Endothelial cell of umbilical vein (primary cell): ENCODE measurements around the gene SP8. TPM values are rescaled to one million over a fixed set of nuclear protein-coding genes. Genes with fewer than 3 reads are reported as not detected.

Experiments used
- BruUV-seq: library from RNA; stranded (reverse); fragments of 400-500 nt; replicated peaks from 2 replicates; lab custom pipeline; 2021; lab: Mats Ljungman, UMichigan
- CTCF ChIA-PET: fragments of 300-600, 350-600 bp; sonication (Branson Sonifier 250); formaldehyde crosslinking; loops from one replicate; lab custom pipeline; 2021; ENCODE audit warnings: antibody characterized with exemption, inconsistent platforms; lab: Charles Lee
- POLR2A ChIA-PET: fragments of 300-600, 350-600 bp; sonication (Branson Sonifier 250); formaldehyde crosslinking; loops from one replicate; lab custom pipeline; 2021; ENCODE audit warnings: antibody characterized with exemption, inconsistent platforms; lab: Charles Lee
- DNase-seq: peaks from one replicate; pipeline ENCODE4 v3.0.0-alpha.2; 2011; ENCODE audit warnings: low read depth, low spot score
- FAIRE-seq: peaks from 2 replicates; lab custom pipeline; 2011; peaks lifted over from hg19 to GRCh38; lab: Jason Lieb, UNC
- H2AFZ ChIP-seq: 2 replicates; pipeline ENCODE4 v1.6.0; 2012; ENCODE audit warnings: low read depth, low read length, control low read depth, inconsistent platforms
- H3K27ac ChIP-seq: 2 replicates; pipeline ENCODE4 v1.5.1; 2011; ENCODE audit warnings: low read depth, mild to moderate bottlenecking, control low read depth, low read length, moderate library complexity; ENCODE audit not compliant: insufficient read depth
- H3K27me3 ChIP-seq, 2 experiments: 2 replicates each; pipeline versions ENCODE4 v1.6.0 to v1.6.1; 2011; ENCODE audit warnings: low read length in 2 of 2, mixed read lengths in 1 of 2; ENCODE audit not compliant: control insufficient read depth in 2 of 2, insufficient read depth in 2 of 2
- H3K36me3 ChIP-seq, 2 experiments: 2 replicates in 1 of 2; 3 replicates in 1 of 2; pipeline ENCODE4 v1.5.1; 2011; ENCODE audit warnings: low read length in 2 of 2, mild to moderate bottlenecking in 1 of 2, moderate library complexity in 1 of 2; ENCODE audit not compliant: control insufficient read depth in 2 of 2, insufficient read depth in 2 of 2; ENCODE audit errors: extremely low read depth in 1 of 2
- H3K4me1 ChIP-seq: 3 replicates; pipeline ENCODE4 v1.5.1; 2011; ENCODE audit warnings: mild to moderate bottlenecking, low read length; ENCODE audit not compliant: control insufficient read depth, insufficient read depth; ENCODE audit errors: extremely low read depth
- H3K4me2 ChIP-seq: 2 replicates; pipeline ENCODE4 v1.6.1; 2011; ENCODE audit warnings: low read length, control low read depth, mixed read lengths; ENCODE audit not compliant: insufficient read depth
- H3K4me3 ChIP-seq, 3 experiments: fragments of 200-600 bp in 1 of 3; sonication (generic), shearing (Covaris generic) in 1 of 3; replicated peaks in 1 of 3; 2 replicates each; pipeline ENCODE4 v1.5.1; 2011 to 2016; ENCODE audit warnings: control low read depth in 3 of 3, low read length in 3 of 3, mild to moderate bottlenecking in 2 of 3, inconsistent platforms in 1 of 3, low read depth in 1 of 3, moderate library complexity in 1 of 3; ENCODE audit not compliant: insufficient read depth in 1 of 3
- H3K79me2 ChIP-seq: 2 replicates; pipeline ENCODE4 v1.6.0; 2012; ENCODE audit warnings: low read length, inconsistent platforms; ENCODE audit not compliant: control insufficient read depth, insufficient read depth
- H3K9ac ChIP-seq: replicated peaks from 2 replicates; pipeline ENCODE3; 2011; ENCODE audit warnings: low read length, control low read depth; ENCODE audit not compliant: insufficient read depth; ENCODE audit errors: extremely low read depth
- H3K9me1 ChIP-seq: replicated peaks from 3 replicates; pipeline ENCODE4 v1.6.0; 2011; ENCODE audit warnings: mild to moderate bottlenecking, low read length; ENCODE audit not compliant: control insufficient read depth, insufficient read depth; ENCODE audit errors: extremely low read depth
- H3K9me3 ChIP-seq: replicated peaks from 2 replicates; pipeline ENCODE4 v1.5.1; 2012; ENCODE audit warnings: low read length, inconsistent platforms; ENCODE audit not compliant: control insufficient read depth, insufficient read depth
- H4K20me1 ChIP-seq: replicated peaks from 2 replicates; pipeline ENCODE3; 2011; ENCODE audit warnings: mild to moderate bottlenecking, low read length; ENCODE audit not compliant: control insufficient read depth, insufficient read depth; ENCODE audit errors: extremely low read depth
- JUN ChIP-seq: IDR thresholded peaks from 2 replicates; pipeline ENCODE4 v1.6.1; 2011; ENCODE audit warnings: borderline replicate concordance, low read depth; ENCODE audit not compliant: insufficient read length, insufficient read depth
- POLR2A ChIP-seq: IDR thresholded peaks from 2 replicates; pipeline ENCODE4 v1.6.1; 2012; ENCODE audit warnings: low read depth, mild to moderate bottlenecking, control low read depth, low read length
- dilution Hi-C: fragments of 300-500 bp; cut with MboI; formaldehyde crosslinking; loops from one replicate; pipeline ENCODE4 v1.15.0; 2019; ENCODE audit warnings: low sequenced_read_pairs; ENCODE audit not compliant: extremely low pct_ligation_motif_present
- intact Hi-C: fragments of 100-400 bp; cut with micrococcal nuclease; formaldehyde crosslinking; loops from one replicate; pipeline ENCODE4 v1.10.0; 2022
- polyA plus RNA-seq, 4 experiments: library from polyadenylated mRNA; depleted of rRNA in 3 of 4; stranded (reverse) in 3 of 4; unstranded in 1 of 4; fragments of >200 nt; gene quantifications; 2 replicates each; pipeline versions ENCODE4 v1.2.1 to v1.2.3, GENCODE V29; 2011 to 2012; ENCODE audit warnings: missing spikeins in 1 of 4
- total RNA-seq: library from RNA; stranded (reverse); gene quantifications from 2 replicates; pipeline ENCODE4 v1.2.3, GENCODE V29; 2021

The SP8 gene
- total and polyA plus RNA-seq, 2 donors (not counting 3 experiments of a cell fraction or from before 2014, with no cell fraction given) = 0.38 to 0.92 TPM

- dilution Hi-C loops (no loop called here), intact Hi-C loops (no loop called here)
- H3K4me1 ChIP-seq = no peaks in the 10 kb centered on the region
- BruUV-seq = no TSS peak
- no peak for TF ChIP-seq POLR2A
- H3K36me3 ChIP-seq = no peaks in the 10 kb centered on the region
- ChIA-PET POLR2A (no interaction called here), CTCF (no interaction called here)
- DNase-seq = no peak
- H3K9ac ChIP-seq = no peak overlapping the region
- no peaks in the 10 kb centered on the region for H3K27me3 ChIP-seq
- no peaks in the 10 kb centered on the region for H4K20me1 ChIP-seq
- H3K9me1 ChIP-seq = no peaks in the 10 kb centered on the region
- H2AFZ ChIP-seq = no peak overlapping the region
- no peaks in the 10 kb centered on the region for H3K9me3 ChIP-seq
- H3K79me2 ChIP-seq = no peaks in the 10 kb centered on the region
- H3K4me3 ChIP-seq = no peak overlapping the region
- H3K27ac ChIP-seq = no peak overlapping the region
- no peak for FAIRE-seq
- no peak overlapping the region for H3K4me2 ChIP-seq
Observed at GRCh38 chr7:20827172-20827571, 40.5 kb upstream of the SP8 start.

- dilution Hi-C loops (no loop called here), intact Hi-C loops (no loop called here)
- DNase-seq = no peak
- Histone ChIP-seq H3K4me1 (no peaks in the 10 kb centered on the region), H4K20me1 (no peaks in the 10 kb centered on the region), H3K36me3 (no peaks in the 10 kb centered on the region), H3K27me3 (no peaks in the 10 kb centered on the region), H3K4me3 (no peak overlapping the region), H3K79me2 (no peaks in the 10 kb centered on the region), H3K9me3 (no peaks in the 10 kb centered on the region), H3K9ac (no peak overlapping the region), H2AFZ (no peak overlapping the region), H3K4me2 (no peak overlapping the region), H3K27ac (no peak overlapping the region), H3K9me1 (no peaks in the 10 kb centered on the region)
- no TSS peak for BruUV-seq
- CTCF ChIA-PET = no interaction called here
- TF ChIP-seq JUN = no peak
- FAIRE-seq = no peak
- POLR2A ChIA-PET = no interaction called here
Observed at GRCh38 chr7:20826243-20826642, 39.6 kb upstream of the SP8 start.
